ENCODE data around the gene DCUN1D2.

The DCUN1D2 gene

GRCh38 chr13:113491418-113491883 lies 940 bp upstream of the DCUN1D2 start:
- peaks cover 0 to 6% (median 0%) of the 10 kb centered on the region in 5 experiments for H3K27me3 ChIP-seq (replicated peaks in 2 of 5; ENCODE audit: control insufficient read depth in 4 of 5, insufficient read depth in 5 of 5, low read length in 4 of 5)
- H3K27ac ChIP-seq (ENCODE audit: insufficient read depth in 1 of 2, low read depth in 1 of 2, low read length in 2 of 2, poor library complexity in 1 of 2, severe bottlenecking in 2 of 2): peak overlapping the region; percentile 33 to 82
- 0% methylated on average over 14 of the region's 22 CpGs for whole genome bisulfite sequencing (ENCODE audit: insufficient coverage)
- peak in 1 of 3 donors; percentile 40 for DNase-seq
- CTCF ChIA-PET: no interaction called here
- peaks cover 0 to 23% (median 8%) of the 10 kb centered on the region in 4 experiments for H3K36me3 ChIP-seq (ENCODE audit: control insufficient read depth in 4 of 4, insufficient read depth in 4 of 4, low read length in 3 of 4)
- H3K9me3 ChIP-seq (ENCODE audit: control extremely low read depth in 1 of 5, control insufficient read depth in 4 of 5, insufficient read depth in 2 of 5, low read depth in 1 of 5, low read length in 4 of 5): no peaks in the 10 kb centered on the region
- peak overlapping the region; percentile 77 to 87 (median 80) for H3K4me3 ChIP-seq (ENCODE audit: control insufficient read depth in 1 of 7, extremely low read depth in 1 of 7, insufficient read depth in 4 of 7, low read depth in 2 of 7, low read length in 6 of 7)
- peaks cover 13 to 46% (median 37%) of the 10 kb centered on the region in 4 experiments for H3K4me1 ChIP-seq (ENCODE audit: control extremely low read depth in 1 of 4, control insufficient read depth in 4 of 4, insufficient read depth in 4 of 4, low read length in 3 of 4)
- POLR2A ChIA-PET: no interaction called here

GRCh38 chr13:113489549-113490495 lies 689 bp downstream of the DCUN1D2 start:
- H3K27ac ChIP-seq (ENCODE audit: insufficient read depth in 1 of 2, low read depth in 1 of 2, low read length in 2 of 2, poor library complexity in 1 of 2, severe bottlenecking in 2 of 2): no peak overlapping the region
- POLR2A ChIA-PET: no interaction called here
- H3K27me3 ChIP-seq (replicated peaks in 2 of 5; ENCODE audit: control insufficient read depth in 4 of 5, insufficient read depth in 5 of 5, low read length in 4 of 5): peaks cover 0 to 6% (median 0%) of the 10 kb centered on the region in 5 experiments
- CTCF ChIA-PET: interaction anchor here (1.1 to 1.7 kb wide), 5 partner anchors 14 to 72 kb away, joined by 3 to 6 read pairs (median 6); no protein-coding TSS in a partner anchor
- no peaks in the 10 kb centered on the region for H3K9me3 ChIP-seq (ENCODE audit: control extremely low read depth in 1 of 5, control insufficient read depth in 4 of 5, insufficient read depth in 2 of 5, low read depth in 1 of 5, low read length in 4 of 5)
- peak overlapping the region; percentile 77 to 87 (median 80) for H3K4me3 ChIP-seq (ENCODE audit: control insufficient read depth in 1 of 7, extremely low read depth in 1 of 7, insufficient read depth in 4 of 7, low read depth in 2 of 7, low read length in 6 of 7)
- peaks cover 13 to 46% (median 37%) of the 10 kb centered on the region in 4 experiments for H3K4me1 ChIP-seq (ENCODE audit: control extremely low read depth in 1 of 4, control insufficient read depth in 4 of 4, insufficient read depth in 4 of 4, low read length in 3 of 4)
- peak in 2 of 3 donors; percentile 37 to 45 for DNase-seq
- 12% methylated on average over 47 of the region's 54 CpGs for WGBS (ENCODE audit: insufficient coverage)
- H3K36me3 ChIP-seq (ENCODE audit: control insufficient read depth in 4 of 4, insufficient read depth in 4 of 4, low read length in 3 of 4): peaks cover 0 to 15% (median under 1%) of the 10 kb centered on the region in 4 experiments

GRCh38 chr13:113489171-113489548 lies 1.4 kb downstream of the DCUN1D2 start:
- ChIA-PET CTCF (interaction anchor here (1.1 to 1.7 kb wide), 5 partner anchors 15 to 73 kb away, joined by 3 to 6 read pairs (median 6); no protein-coding TSS in a partner anchor), POLR2A (no interaction called here)
- H3K4me1 ChIP-seq (ENCODE audit: control extremely low read depth in 1 of 4, control insufficient read depth in 4 of 4, insufficient read depth in 4 of 4, low read length in 3 of 4): peaks cover 13 to 46% (median 37%) of the 10 kb centered on the region in 4 experiments

GRCh38 chr13:113488283-113488682 lies 2.2 kb downstream of the DCUN1D2 start:
- peaks cover 10 to 40% (median 31%) of the 10 kb centered on the region in 4 experiments for H3K4me1 ChIP-seq (ENCODE audit: control extremely low read depth in 1 of 4, control insufficient read depth in 4 of 4, insufficient read depth in 4 of 4, low read length in 3 of 4)
- no peaks in the 10 kb centered on the region for H3K9me3 ChIP-seq (ENCODE audit: control extremely low read depth in 1 of 5, control insufficient read depth in 4 of 5, insufficient read depth in 2 of 5, low read depth in 1 of 5, low read length in 4 of 5)
- H3K27me3 ChIP-seq (replicated peaks in 2 of 5; ENCODE audit: control insufficient read depth in 4 of 5, insufficient read depth in 5 of 5, low read length in 4 of 5): peaks cover 0 to 6% (median 0%) of the 10 kb centered on the region in 5 experiments
- H3K27ac ChIP-seq (ENCODE audit: insufficient read depth in 1 of 2, low read depth in 1 of 2, low read length in 2 of 2, poor library complexity in 1 of 2, severe bottlenecking in 2 of 2): no peak overlapping the region
- CTCF ChIA-PET: interaction anchor here (1.1 to 1.7 kb wide), 3 partner anchors 14 to 30 kb away, joined by 3 to 6 read pairs (median 6); no protein-coding TSS in a partner anchor
- peak in 1 of 3 donors; percentile 13 for DNase-seq
- 75% methylated on average over 3 of the region's 3 CpGs for WGBS (ENCODE audit: insufficient coverage)
- H3K4me3 ChIP-seq (ENCODE audit: control insufficient read depth in 1 of 7, extremely low read depth in 1 of 7, insufficient read depth in 4 of 7, low read depth in 2 of 7, low read length in 6 of 7): no peak overlapping the region
- peaks cover 0 to 18% (median 0%) of the 10 kb centered on the region in 4 experiments for H3K36me3 ChIP-seq (ENCODE audit: control insufficient read depth in 4 of 4, insufficient read depth in 4 of 4, low read length in 3 of 4)
- POLR2A ChIA-PET: no interaction called here

More at GRCh38 chr13:113489171-113489548, 1.4 kb downstream of the DCUN1D2 start:
- peaks cover 0 to 11% (median under 1%) of the 10 kb centered on the region in 4 experiments for H3K36me3 ChIP-seq (ENCODE audit: control insufficient read depth in 4 of 4, insufficient read depth in 4 of 4, low read length in 3 of 4)
- H3K27ac ChIP-seq (ENCODE audit: insufficient read depth in 1 of 2, low read depth in 1 of 2, low read length in 2 of 2, poor library complexity in 1 of 2, severe bottlenecking in 2 of 2): no peak overlapping the region
- WGBS (ENCODE audit: insufficient coverage): 87% methylated on average over 5 of the region's 8 CpGs
- no peak for DNase-seq
- H3K4me3 ChIP-seq (ENCODE audit: control insufficient read depth in 1 of 7, extremely low read depth in 1 of 7, insufficient read depth in 4 of 7, low read depth in 2 of 7, low read length in 6 of 7): peak overlapping the region in 4 of 7 experiments; percentile 78 to 86 (median 80)
- H3K27me3 ChIP-seq (replicated peaks in 2 of 5; ENCODE audit: control insufficient read depth in 4 of 5, insufficient read depth in 5 of 5, low read length in 4 of 5): peaks cover 0 to 6% (median 0%) of the 10 kb centered on the region in 5 experiments
- no peaks in the 10 kb centered on the region for H3K9me3 ChIP-seq (ENCODE audit: control extremely low read depth in 1 of 5, control insufficient read depth in 4 of 5, insufficient read depth in 2 of 5, low read depth in 1 of 5, low read length in 4 of 5)

GRCh38 chr13:113486698-113487097 lies 3.8 kb downstream of the DCUN1D2 start:
- H3K36me3 ChIP-seq (ENCODE audit: control insufficient read depth in 4 of 4, insufficient read depth in 4 of 4, low read length in 3 of 4): peaks cover 0 to 20% (median 0%) of the 10 kb centered on the region in 4 experiments
- H3K9me3 ChIP-seq (ENCODE audit: control extremely low read depth in 1 of 5, control insufficient read depth in 4 of 5, insufficient read depth in 2 of 5, low read depth in 1 of 5, low read length in 4 of 5): no peaks in the 10 kb centered on the region
- peaks cover 3 to 25% (median 20%) of the 10 kb centered on the region in 4 experiments for H3K4me1 ChIP-seq (ENCODE audit: control extremely low read depth in 1 of 4, control insufficient read depth in 4 of 4, insufficient read depth in 4 of 4, low read length in 3 of 4)
- H3K27ac ChIP-seq (ENCODE audit: insufficient read depth in 1 of 2, low read depth in 1 of 2, low read length in 2 of 2, poor library complexity in 1 of 2, severe bottlenecking in 2 of 2): no peak overlapping the region
- ChIA-PET POLR2A (no interaction called here), CTCF (interaction anchor here (0.5 kb wide), 1 partner anchor 118 kb away, joined by 3 read pairs; no protein-coding TSS in a partner anchor)
- no peak for DNase-seq
- 100% methylated on average over 1 of the region's 4 CpGs for WGBS (ENCODE audit: insufficient coverage)
- H3K27me3 ChIP-seq (replicated peaks in 2 of 5; ENCODE audit: control insufficient read depth in 4 of 5, insufficient read depth in 5 of 5, low read length in 4 of 5): peaks cover 0 to 6% (median 0%) of the 10 kb centered on the region in 5 experiments
- no peak overlapping the region for H3K4me3 ChIP-seq (ENCODE audit: control insufficient read depth in 1 of 7, extremely low read depth in 1 of 7, insufficient read depth in 4 of 7, low read depth in 2 of 7, low read length in 6 of 7)

- H3K4me3 ChIP-seq (ENCODE audit: control insufficient read depth in 1 of 7, extremely low read depth in 1 of 7, insufficient read depth in 4 of 7, low read depth in 2 of 7, low read length in 6 of 7): no peak overlapping the region
- peaks cover 0 to 20% (median 0%) of the 10 kb centered on the region in 4 experiments for H3K36me3 ChIP-seq (ENCODE audit: control insufficient read depth in 4 of 4, insufficient read depth in 4 of 4, low read length in 3 of 4)
- POLR2A ChIA-PET: no interaction called here
- H3K9me3 ChIP-seq (ENCODE audit: control extremely low read depth in 1 of 5, control insufficient read depth in 4 of 5, insufficient read depth in 2 of 5, low read depth in 1 of 5, low read length in 4 of 5): no peaks in the 10 kb centered on the region
- WGBS (ENCODE audit: insufficient coverage): 96% methylated on average over 9 of the region's 13 CpGs
- H3K4me1 ChIP-seq (ENCODE audit: control extremely low read depth in 1 of 4, control insufficient read depth in 4 of 4, insufficient read depth in 4 of 4, low read length in 3 of 4): peaks cover 3 to 20% (median 14%) of the 10 kb centered on the region in 4 experiments
- DNase-seq: no peak
- CTCF ChIA-PET: no interaction called here
- peaks cover 0 to 6% (median 0%) of the 10 kb centered on the region in 5 experiments for H3K27me3 ChIP-seq (replicated peaks in 2 of 5; ENCODE audit: control insufficient read depth in 4 of 5, insufficient read depth in 5 of 5, low read length in 4 of 5)
- no peak overlapping the region for H3K27ac ChIP-seq (ENCODE audit: insufficient read depth in 1 of 2, low read depth in 1 of 2, low read length in 2 of 2, poor library complexity in 1 of 2, severe bottlenecking in 2 of 2)
These were observed 5.0 kb downstream of the DCUN1D2 start for GRCh38 chr13:113485545-113485944.

All from common myeloid progenitor, CD34-positive (primary cell).